ENCODE results near the gene SIX4. TPM values are rescaled to one million over a fixed set of nuclear protein-coding genes. Genes with fewer than 3 reads are reported as not detected.
A peak's percentile ranks its signal among the peaks of the same experiment; 100 is the strongest.

SIX4 gene
- total RNA-seq, 3 donors from 2014 or later = 2.6 to 16.7 (median 5.2) TPM

GRCh38 chr14:60744566-60744965 is 20.4 kb upstream of the SIX4 start:
- H3K4me3 ChIP-seq = no peak overlapping the region
- TF ChIP-seq, protein P1, sequence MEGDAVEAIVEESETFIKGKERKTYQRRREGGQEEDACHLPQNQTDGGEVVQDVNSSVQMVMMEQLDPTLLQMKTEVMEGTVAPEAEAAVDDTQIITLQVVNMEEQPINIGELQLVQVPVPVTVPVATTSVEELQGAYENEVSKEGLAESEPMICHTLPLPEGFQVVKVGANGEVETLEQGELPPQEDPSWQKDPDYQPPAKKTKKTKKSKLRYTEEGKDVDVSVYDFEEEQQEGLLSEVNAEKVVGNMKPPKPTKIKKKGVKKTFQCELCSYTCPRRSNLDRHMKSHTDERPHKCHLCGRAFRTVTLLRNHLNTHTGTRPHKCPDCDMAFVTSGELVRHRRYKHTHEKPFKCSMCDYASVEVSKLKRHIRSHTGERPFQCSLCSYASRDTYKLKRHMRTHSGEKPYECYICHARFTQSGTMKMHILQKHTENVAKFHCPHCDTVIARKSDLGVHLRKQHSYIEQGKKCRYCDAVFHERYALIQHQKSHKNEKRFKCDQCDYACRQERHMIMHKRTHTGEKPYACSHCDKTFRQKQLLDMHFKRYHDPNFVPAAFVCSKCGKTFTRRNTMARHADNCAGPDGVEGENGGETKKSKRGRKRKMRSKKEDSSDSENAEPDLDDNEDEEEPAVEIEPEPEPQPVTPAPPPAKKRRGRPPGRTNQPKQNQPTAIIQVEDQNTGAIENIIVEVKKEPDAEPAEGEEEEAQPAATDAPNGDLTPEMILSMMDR (IDR thresholded peaks at IDR 0.05) = no peak
- TF ChIP-seq POLR2A (IDR thresholded peaks at IDR 0.05) = no peak
- TF ChIP-seq POLR2AphosphoS5 (IDR thresholded peaks at IDR 0.05) = no peak
- no peak overlapping the region for H3K27ac ChIP-seq
- H3K4me1 ChIP-seq = no peaks in the 10 kb centered on the region
- no peaks in the 10 kb centered on the region for H3K36me3 ChIP-seq
- peaks cover 0 to 8% of the 10 kb centered on the region in 2 donors for H3K9me3 ChIP-seq
- no peaks in the 10 kb centered on the region for H3K27me3 ChIP-seq
- intact Hi-C loops (cut with DNase I; ENCODE audit: low total_unique reads) = no loop called here
- DNase-seq (ENCODE audit: low spot score in 2 of 2) = no peak

DNA sequence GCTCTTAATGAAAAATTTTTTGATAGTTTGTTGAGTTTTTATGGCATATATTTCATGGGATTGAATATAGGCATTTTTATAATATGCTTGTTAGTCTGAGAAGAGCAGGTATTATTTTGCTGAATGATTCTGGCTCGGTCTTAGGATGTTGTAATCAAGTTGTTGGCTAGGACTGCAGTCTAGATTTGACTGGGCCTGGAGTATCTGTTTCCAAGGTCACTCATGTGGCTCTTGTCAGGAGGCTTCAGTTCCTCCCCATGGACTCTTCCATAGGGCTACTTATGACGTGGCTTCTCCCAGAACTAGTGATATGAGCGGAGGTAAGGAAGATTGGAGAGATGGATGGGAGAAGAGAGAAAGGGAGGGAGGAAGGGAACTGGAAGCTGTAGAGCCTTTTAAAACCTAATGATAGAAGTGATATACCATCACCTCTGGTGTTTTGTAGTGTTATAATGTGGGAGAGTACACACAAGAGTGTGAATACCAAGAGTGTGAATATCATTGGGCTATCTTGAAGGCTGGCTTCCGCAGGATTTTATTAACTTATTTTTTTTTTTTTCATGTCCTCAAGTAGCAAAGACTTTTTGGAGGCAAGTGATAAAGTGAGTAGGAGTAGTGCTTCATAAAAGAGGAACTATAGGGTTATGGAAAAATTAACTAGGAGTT is 14.8 kb upstream of the SIX4 start:
- intact Hi-C loops (cut with DNase I; ENCODE audit: low total_unique reads) = no loop called here
- no peaks in the 10 kb centered on the region for H3K27me3 ChIP-seq
- DNase-seq (ENCODE audit: low spot score in 2 of 2) = no peak
- H3K27ac ChIP-seq = no peak overlapping the region
- no peak for TF ChIP-seq POLR2A (IDR thresholded peaks at IDR 0.05)
- TF ChIP-seq POLR2AphosphoS5 (IDR thresholded peaks at IDR 0.05) = no peak
- TF ChIP-seq, protein P1 (IDR thresholded peaks at IDR 0.05) = no peak
- no peaks in the 10 kb centered on the region for H3K36me3 ChIP-seq
- H3K4me1 ChIP-seq = peaks cover 3 to 13% of the 10 kb centered on the region in 2 donors
- no peak overlapping the region for H3K4me3 ChIP-seq
- peaks cover 0 to 8% of the 10 kb centered on the region in 2 donors for H3K9me3 ChIP-seq

- peaks cover 3 to 13% of the 10 kb centered on the region in 2 donors for H3K4me1 ChIP-seq
- H3K36me3 ChIP-seq = no peaks in the 10 kb centered on the region
- H3K9me3 ChIP-seq = no peaks in the 10 kb centered on the region
- H3K27me3 ChIP-seq = no peaks in the 10 kb centered on the region
- no peak for DNase-seq (ENCODE audit: low spot score in 2 of 2)
- peak overlapping the region in 1 of 3 donors; percentile 17 for H3K4me3 ChIP-seq
- H3K27ac ChIP-seq = no peak overlapping the region
- intact Hi-C loops (cut with DNase I; ENCODE audit: low total_unique reads) = no loop called here
- TF ChIP-seq, protein P1 (IDR thresholded peaks at IDR 0.05) = no peak
- no peak for TF ChIP-seq POLR2A (IDR thresholded peaks at IDR 0.05)
- TF ChIP-seq POLR2AphosphoS5 (IDR thresholded peaks at IDR 0.05) = no peak
Observed at GRCh38 chr14:60736494-60736893, 12.3 kb upstream of the SIX4 start.

- H3K27ac ChIP-seq = peak overlapping the region; percentile 87 to 89
- intact Hi-C loops (cut with DNase I; ENCODE audit: low total_unique reads) = no loop called here
- H3K9me3 ChIP-seq = no peaks in the 10 kb centered on the region
- peaks cover 3 to 13% of the 10 kb centered on the region in 2 donors for H3K4me1 ChIP-seq
- no peak for DNase-seq (ENCODE audit: low spot score in 2 of 2)
- TF ChIP-seq POLR2AphosphoS5 (IDR thresholded peaks at IDR 0.05) (no peak), POLR2A (IDR thresholded peaks at IDR 0.05) (no peak)
- TF ChIP-seq, protein P1 (IDR thresholded peaks at IDR 0.05) = no peak
- no peaks in the 10 kb centered on the region for H3K27me3 ChIP-seq
- H3K36me3 ChIP-seq = no peaks in the 10 kb centered on the region
- peak overlapping the region; percentile 81 to 94 (median 85) for H3K4me3 ChIP-seq
Observed at GRCh38 chr14:60735416-60735815, 11.3 kb upstream of the SIX4 start.

- peak; percentile 51 to 71 for DNase-seq (ENCODE audit: low spot score in 2 of 2)
- TF ChIP-seq POLR2A (IDR thresholded peaks at IDR 0.05) (no peak), POLR2AphosphoS5 (IDR thresholded peaks at IDR 0.05) (peak; percentile 27 to 73 (median 63))
- TF ChIP-seq, protein P1 (IDR thresholded peaks at IDR 0.05) = peak in 1 of 3 donors; percentile 11
- no peaks in the 10 kb centered on the region for H3K27me3 ChIP-seq
- H3K27ac ChIP-seq = peak within 1 kb of the TSS; percentile 87 to 89
- H3K36me3 ChIP-seq = no peaks in the 10 kb centered on the region
- peaks cover 3 to 13% of the 10 kb centered on the region in 2 donors for H3K4me1 ChIP-seq
- no peaks in the 10 kb centered on the region for H3K9me3 ChIP-seq
- intact Hi-C loops (cut with DNase I; ENCODE audit: low total_unique reads) = no loop called here
- H3K4me3 ChIP-seq = peak within 1 kb of the TSS; percentile 81 to 94 (median 85)
Observed at GRCh38 chr14:60734465-60735242, 10.5 kb upstream of the SIX4 start, which contains the start of gene MNAT1. Gene MNAT1 (plus strand): TSS chr14:60734761. CDS start chr14:60734863, 102 bp downstream.

All from breast epithelium (tissue), 4 donors.